GM10847 (cell line): ENCODE results near the gene CCL24.

ENCODE experiments used
- POLR2A ChIP-seq: IDR thresholded peaks from 2 replicates; pipeline ENCODE4 v1.6.1; 2011; ENCODE audit not compliant: insufficient read length; ENCODE audit errors: extremely low read depth

CCL24 gene

DNA sequence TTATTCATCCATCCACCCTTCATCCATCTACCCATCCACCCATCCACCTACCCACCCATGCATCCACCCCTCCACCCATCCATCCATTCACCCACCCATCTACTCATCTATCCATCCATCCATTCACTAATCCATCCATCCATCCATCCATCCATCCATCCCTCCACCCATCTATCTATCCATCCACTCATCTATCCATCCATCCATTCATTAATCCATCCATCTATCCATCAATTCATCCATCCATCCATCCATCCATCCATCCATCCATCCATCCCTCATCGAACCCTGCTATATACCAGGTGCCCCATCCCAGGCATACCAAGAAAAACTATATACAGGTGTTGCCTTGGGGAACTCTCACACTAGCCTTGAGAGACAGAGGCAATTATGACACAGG is 7.1 kb upstream of the CCL24 start:
- TF ChIP-seq POLR2A, result no peak

DNA sequence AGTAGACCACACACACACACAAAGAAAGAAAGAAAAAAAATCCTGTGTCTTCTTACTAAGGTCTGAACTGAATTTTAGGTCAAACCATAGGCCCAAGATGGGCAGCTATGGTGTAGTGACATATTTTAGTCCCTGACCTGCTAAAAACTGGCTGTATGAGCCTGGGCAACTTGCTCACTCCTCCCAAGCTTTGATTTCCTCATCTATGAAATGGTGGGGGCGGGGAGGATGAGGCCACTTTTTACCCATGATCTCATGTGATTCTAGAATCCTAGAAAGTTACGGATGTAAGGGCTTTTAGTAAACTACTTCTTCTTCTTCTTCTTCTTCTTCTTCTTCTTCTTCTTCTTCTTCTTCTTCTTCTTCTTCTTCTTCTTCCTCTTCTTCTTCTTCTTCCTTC is 6.1 kb upstream of the CCL24 start:
- TF ChIP-seq POLR2A, result no peak

DNA sequence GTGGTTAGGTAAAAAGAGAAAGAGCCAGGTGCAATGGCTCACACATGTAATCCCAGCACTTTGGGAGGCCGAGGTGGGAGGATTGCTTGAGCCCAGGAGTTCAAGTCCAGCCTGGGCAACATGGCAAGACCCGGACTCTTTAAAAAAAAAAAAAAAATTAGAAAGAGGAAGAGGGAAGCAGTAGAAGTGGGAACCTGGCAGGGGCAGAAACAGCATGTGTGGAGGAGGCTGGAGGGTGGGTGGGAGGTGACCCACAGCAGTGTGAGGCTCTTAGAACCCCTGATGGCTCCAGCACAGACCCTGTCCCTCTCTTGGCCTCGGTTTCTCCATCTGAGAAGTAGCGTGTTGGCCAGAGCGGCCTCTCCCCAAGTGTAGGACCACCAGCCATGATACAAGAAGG is 4.9 kb upstream of the CCL24 start:
- no peak for TF ChIP-seq POLR2A

DNA sequence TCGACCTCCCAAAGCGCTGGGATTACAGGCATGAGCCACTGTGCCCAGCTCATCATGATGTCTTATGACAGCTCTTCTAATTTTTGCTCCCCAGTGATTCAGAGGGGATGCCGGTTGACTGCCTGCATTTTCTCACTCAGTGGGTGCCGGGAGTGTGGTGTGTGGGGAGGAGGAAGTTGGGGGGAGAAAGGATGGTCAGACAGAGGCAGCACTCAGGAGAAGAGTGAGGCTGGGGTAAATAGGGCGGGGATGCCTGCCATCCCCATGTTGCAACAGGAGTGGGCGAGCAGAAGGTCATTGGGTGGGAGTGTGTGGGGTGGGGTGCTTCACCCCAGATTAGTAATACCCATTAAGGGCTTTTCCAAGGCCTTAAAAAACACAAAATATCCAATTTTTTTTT is 3.5 kb upstream of the CCL24 start:
- no peak for TF ChIP-seq POLR2A

DNA sequence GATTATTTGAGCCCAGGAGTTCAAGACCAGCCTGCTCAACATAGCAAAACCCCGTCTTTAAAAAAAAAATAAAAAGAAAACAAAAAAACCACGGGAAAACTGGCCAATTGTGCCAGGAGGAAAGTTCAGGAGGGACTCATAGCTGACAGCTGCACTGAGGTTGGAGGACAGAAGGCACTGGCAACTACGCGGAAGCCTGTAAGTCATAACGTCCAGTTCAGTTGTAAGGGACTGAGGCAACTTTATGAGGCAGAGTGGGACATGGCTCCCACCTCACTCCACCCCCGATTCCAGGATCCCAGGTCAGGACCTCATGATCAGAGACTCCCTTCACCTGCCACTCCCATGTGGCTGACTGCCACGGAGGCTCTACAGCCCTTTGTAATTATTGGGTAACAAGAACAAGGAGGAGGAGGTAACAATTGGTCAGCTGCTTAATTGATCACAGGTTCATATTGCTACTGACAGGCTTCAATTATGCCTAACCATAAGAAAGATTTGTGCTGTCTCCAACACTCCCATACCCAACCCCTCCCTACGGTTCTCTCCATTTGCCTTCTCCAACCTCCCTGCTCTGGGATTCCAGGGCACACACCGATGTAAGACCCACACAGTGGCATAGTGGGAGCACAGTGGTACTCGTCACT is 1.9 kb upstream of the CCL24 start:
- no peak for TF ChIP-seq POLR2A

DNA sequence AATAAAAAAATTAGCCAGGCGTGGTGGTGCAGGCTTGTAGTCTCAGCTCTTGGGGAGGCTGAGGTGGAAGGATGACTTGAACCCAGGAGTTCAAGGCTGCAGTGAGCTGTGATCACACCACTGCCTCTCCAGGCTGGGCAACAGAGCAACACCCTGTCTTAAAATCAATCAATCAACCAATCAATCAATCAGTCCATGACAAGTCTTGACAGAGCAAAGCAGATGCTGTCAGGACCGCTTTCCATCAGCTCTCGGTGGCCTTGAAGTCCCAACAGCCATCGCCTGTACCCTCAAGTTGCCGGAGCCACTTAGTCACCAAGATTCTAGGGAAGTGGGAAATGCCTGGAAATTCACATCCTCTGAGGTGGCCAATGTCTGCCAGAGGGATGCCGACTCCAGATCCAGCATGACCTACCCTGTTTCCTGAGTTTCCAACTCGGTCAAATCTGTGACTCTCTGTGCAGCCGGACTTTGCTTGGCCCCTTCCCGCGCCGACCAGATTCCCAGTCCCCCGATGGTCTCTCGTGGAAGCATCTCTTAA is 871 bp upstream of the CCL24 start:
- no peak for TF ChIP-seq POLR2A

DNA sequence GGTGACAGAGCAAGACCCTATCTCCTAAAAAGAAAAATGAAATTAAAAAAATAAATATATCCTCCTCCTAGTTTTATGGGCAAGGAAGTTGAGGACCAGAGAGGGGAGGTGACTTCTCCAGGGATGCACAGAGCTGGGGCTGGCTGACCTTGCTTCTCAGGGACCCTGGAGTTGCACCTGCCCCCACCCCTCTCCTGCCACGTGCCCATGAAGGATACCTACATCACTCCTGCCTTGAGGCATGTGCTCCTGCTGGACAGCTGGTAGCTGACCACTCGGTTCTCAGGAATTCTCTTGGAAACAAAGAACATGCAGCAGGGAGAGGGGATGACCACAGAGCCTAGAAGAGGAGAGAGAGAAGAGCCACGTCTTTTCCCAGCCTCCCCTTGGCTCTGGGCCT is 522 bp downstream of the CCL24 start:
- TF ChIP-seq POLR2A, result no peak

DNA sequence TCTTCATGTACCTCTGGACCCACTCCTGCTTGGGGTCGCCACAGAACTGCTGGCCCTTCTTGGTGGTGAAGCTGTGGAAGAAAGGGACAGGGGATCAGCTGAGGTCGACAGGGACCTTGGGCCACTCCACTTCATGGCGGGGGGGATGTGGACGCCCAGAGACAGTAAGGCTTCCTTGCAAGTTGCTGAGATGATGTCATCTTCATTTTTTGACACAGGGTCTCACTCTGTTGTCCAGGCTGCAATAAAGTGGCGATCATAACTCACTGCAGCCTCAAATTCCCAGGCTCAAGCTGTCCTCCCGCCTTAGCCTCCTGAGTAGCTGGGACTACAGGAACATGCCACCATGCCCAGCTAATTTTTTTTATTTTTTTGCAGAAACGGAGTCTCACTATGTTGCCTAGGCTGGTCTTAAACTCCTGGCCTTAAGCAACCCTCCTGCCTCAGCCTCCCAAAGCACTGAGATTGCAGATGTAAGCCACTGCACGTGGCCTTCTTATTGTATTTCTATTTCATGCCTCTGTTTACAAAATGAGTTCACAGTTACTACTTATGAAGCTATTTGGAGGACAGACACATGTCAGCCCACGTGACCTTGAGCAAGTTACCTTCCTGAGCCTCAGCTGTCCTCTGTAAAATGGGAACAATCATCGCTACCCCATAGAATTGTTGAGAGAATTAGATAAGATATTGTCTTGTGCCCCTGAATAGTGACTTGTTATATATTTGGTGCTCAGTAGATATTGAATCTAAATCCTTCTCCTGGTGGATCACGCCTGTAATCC is 1.5 kb downstream of the CCL24 start:
- no peak for TF ChIP-seq POLR2A

DNA sequence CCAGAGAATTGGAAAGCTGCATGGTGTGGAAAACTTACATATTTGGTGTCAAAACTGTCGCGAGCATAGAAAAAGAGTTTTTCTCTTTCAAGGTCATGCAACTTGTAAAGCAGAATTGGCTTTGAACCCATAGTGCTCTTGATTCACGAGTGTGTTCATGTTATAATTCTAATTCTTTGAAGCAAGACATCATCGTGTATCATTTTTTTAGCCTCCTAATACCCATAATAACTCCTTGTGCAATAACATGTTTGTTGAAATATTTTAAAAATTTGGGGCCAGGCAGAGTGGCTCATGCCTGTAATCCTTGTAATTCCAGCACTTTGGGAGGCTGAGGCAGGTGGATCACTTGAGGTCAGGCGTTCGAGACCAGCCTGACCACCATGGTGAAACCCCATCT is 4.2 kb downstream of the CCL24 start:
- no peak for TF ChIP-seq POLR2A

DNA sequence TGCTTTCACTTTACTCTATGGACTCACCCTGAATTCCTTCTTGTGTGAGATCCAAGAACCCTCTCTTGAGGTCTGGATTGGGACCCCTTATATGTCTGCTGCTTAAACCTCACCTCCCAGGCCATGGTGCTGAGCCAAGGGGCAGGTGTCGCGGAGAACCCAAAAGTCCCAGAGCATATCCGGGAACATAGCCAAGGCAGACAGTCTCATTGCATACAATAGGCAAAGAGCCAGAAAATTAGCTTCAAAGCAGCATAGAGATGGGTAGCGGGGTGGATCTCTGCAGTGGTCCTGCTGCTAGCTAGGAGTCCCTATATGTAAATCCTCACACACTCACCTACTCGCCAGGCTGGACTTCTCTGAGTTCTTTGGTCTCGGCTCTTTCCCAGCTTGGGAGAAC is 5.5 kb downstream of the CCL24 start:
- TF ChIP-seq POLR2A, result no peak

DNA sequence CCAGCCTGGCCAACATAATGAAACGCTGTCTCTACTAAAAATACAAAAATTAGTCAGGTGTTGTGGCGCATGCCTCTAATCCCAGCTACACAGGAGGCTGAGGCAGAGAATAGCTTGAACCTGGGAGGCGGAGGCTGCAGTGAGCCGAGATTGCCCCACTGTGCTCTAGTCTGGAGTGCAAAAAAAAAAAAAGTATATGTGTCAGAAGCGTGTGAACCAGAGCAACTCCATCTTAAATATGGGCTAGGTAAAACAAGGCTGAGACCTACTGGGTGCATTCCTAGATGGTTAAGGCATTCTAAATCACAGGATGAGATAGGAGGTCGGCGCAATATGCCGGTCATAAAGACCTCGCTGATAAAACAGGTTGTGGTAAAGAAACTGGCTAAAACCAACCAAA is 6.2 kb downstream of the CCL24 start:
- no peak for TF ChIP-seq POLR2A

DNA sequence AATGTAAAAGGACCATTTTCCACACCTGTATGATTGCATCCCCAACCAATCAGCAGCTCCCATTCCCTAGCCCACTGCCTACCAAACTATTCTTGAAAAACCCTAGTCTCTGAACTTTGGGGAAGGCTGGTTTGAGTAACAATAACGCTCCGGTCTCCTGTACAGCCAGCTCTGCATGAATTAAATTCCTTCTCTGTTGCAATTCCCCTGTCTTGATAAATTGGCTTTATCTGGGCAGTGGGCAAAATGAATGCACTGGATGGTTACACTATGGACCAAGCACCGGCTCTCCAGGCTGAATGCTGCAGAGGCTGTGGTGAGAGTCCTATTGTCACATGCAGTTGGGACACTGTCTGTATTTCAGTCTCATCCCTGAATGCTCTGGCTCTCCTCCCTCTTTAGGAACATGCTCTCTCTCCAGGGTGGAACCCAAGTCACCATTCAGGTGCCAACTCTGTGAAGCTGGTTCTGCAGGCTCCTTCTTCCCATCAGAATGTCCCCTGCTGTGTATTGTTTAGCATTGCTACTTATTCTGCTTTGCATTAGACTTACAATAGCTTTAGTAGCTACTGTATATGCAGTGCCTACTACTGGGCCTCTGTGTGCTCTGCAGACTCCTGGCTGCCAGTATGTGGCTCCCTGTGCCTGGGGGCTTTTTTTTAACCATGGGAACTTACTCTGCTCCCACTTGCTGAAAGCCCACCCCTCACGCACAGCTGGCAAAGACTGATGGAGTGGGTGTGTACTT is 6.9 kb downstream of the CCL24 start:
- no peak for TF ChIP-seq POLR2A

DNA sequence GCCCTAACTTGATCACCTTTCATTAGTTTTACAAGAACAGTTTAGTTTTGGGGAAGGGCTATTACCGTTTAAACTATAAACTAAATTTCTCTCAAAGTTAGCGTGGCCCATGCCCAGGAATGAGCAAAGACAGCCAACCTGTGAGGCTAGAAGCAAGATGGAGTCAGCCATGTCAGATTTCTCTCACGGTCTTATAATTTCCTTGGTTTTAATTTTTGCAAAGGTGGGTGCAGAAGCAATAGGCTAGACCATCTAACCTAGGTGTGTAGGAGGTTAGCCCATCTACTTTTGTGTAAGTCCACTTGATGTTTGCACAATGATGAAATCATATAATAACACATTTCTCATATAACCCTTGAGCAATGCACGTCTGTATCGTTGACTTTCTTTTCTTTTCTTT is 8.9 kb downstream of the CCL24 start:
- no peak for TF ChIP-seq POLR2A

DNA sequence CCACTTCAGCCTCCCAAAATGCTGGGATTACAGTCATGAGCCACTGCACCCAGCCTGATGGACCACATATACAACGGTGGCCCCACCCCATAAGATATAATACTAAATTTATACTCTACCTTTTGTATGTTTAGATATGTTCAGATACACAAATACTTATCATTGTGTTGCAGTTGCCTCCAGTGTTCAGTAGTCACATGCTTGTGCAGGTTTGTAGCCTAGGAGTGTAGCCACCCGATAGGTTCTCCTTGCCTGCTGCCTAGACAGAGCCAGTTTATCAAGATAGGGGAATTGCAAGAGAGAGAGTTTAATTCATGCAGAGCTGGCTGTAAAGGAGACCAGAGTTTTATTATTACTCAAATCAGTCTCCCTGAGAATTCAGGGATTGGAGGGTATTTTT is 9.6 kb downstream of the CCL24 start:
- TF ChIP-seq POLR2A, result no peak

DNA sequence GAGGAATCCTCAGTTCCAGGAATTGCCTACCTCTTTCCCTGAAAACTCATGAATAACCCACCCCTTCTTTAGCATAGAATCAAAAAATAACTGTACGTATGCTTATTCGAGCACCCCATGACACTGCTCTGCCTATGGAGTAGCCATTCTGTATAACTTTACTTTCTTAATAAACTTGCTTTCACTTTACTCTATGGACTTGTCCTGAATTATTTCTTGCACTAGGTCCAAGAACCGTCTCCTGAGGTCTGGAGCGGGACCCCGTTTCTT is 11.1 kb downstream of the CCL24 start:
- no peak for TF ChIP-seq POLR2A

DNA sequence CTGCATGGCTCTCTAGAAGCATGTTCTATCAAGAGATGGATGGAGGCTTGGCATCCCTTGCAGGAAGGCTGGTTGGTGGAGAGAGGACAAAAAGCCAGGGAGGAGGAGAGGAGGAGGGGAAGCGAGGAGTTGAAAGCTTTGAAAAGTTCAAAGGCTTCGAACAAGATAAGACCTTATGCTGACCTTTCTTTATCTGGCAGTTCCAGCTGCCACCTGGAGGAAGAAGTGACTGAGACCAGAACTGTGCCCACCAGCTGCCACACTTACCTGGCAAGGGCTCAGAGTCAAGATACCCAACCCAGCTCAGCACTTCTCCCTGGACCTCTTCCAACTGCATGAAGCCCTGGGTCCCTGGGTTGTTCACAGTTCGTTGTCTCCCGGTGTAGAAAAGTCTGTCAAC is 14.8 kb downstream of the CCL24 start:
- TF ChIP-seq POLR2A, result no peak
